Stimulated activated naive CD4-positive, alpha-beta T cell treated with Interleukin-2 at 50 U/mL for 16 hours (primary cell): ENCODE data around the gene MAP3K6.

Experiments used
- DNase-seq: peaks from one replicate; lab custom pipeline; 2025; lab: John Stamatoyannopoulos, UW

MAP3K6 gene

DNA sequence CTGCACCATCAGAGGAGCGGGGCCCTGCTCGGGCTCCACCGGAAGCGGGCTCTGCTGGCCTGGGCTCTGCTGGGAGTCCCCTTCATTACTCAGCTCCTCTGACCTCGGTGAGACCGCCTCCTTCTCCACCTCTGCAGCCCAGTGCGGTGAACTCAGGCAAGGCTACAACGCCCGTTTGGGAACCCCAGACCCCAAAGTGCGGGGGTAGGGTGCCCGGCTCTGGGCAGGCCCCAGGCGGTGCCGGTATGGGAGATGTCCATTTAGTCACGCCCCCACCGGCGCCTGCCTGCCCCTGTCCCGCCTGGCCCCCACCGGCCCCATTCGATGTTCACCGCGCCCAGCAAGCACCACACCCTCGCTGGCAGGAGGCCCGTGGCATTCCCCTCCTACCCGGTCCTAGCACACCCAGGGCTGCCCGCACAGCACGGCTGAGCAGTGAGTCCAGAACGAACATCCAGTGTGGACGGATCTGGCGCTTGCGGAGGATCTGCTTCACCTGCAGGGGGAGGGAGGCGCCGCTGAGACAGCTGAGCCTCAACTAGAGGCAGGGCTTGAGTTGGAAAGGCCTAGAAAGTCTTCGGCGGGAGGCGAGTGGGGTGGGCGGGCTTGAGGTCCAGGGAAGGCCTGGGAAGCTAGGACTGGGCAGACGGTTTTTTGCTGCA, 10.0 kb downstream of the MAP3K6 start:
- DNase-seq, result peak; percentile 48

GRCh38 chr1:27356277-27356618, 10.5 kb downstream of the MAP3K6 start:
- DNase-seq, result no peak

DNA sequence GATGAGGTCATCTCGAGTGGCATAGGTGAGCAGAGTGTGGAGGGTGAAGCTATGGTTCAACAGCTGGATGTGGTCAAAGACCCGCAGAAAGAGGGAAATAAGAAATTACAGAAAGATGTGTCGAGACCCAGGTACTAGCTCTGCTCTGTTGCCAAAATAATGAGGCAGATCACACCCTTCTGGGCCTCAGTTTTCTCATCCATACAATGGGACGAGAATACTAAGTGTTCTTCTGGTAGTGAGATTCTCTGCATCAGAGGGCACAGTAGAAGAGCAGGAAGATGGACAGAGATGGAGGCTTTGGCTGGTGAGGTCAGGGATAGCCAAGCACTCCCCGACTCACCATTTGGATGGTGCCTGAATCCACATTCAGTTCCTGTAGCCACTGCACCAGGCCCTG, 11.1 kb downstream of the MAP3K6 start:
- DNase-seq, result no peak

- no peak for DNase-seq
These were observed 13.1 kb downstream of the MAP3K6 start for GRCh38 chr1:27353629-27354028.

- DNase-seq, result no peak
These were observed 13.6 kb downstream of the MAP3K6 start for GRCh38 chr1:27353166-27353565.

- no peak for DNase-seq
These were observed 15.1 kb downstream of the MAP3K6 start for GRCh38 chr1:27351541-27352107.

GRCh38 chr1:27350663-27351540, 15.9 kb downstream of the MAP3K6 start:
- no peak for DNase-seq

DNA sequence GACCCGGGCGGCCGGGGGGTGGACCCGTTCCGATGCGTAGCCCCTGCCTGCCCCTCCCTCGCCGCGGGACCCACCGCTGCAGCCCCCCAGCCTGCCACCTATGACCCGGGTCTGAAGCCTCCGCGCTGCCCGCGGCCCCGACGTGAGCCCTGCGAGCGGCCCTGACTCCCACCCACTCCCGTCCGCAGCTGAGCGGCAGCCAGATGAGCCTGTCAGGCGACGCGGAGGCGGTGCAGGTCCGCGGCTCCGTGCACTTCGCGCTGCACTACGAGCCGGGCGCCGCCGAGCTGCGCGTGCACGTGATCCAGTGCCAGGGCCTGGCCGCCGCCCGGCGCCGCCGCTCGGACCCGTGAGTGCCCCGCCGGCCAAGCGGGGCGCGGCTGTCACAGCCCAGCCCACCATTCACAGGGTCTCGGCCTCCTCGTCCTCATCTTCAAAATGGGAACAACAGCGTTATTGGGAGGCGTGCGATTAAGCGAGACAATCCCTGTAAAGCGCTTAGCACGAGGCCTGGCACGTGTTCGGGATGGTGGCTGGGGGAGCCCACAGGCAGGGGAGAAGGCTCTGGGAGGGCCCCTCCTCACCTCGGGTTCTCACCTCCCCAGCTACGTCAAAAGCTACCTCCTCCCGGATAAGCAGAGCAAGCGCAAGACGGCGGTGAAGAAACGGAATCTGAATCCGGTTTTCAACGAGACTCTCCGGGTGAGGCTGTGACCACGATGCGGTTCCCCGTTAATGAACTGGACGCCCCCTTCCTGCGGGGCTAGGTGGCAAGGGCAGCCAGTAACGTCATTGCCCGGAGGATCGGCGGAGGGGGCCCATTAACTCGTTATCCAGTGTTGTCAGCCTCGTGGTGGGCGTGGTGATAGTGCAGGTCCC, 16.7 kb downstream of the MAP3K6 start:
- DNase-seq, result no peak

DNA sequence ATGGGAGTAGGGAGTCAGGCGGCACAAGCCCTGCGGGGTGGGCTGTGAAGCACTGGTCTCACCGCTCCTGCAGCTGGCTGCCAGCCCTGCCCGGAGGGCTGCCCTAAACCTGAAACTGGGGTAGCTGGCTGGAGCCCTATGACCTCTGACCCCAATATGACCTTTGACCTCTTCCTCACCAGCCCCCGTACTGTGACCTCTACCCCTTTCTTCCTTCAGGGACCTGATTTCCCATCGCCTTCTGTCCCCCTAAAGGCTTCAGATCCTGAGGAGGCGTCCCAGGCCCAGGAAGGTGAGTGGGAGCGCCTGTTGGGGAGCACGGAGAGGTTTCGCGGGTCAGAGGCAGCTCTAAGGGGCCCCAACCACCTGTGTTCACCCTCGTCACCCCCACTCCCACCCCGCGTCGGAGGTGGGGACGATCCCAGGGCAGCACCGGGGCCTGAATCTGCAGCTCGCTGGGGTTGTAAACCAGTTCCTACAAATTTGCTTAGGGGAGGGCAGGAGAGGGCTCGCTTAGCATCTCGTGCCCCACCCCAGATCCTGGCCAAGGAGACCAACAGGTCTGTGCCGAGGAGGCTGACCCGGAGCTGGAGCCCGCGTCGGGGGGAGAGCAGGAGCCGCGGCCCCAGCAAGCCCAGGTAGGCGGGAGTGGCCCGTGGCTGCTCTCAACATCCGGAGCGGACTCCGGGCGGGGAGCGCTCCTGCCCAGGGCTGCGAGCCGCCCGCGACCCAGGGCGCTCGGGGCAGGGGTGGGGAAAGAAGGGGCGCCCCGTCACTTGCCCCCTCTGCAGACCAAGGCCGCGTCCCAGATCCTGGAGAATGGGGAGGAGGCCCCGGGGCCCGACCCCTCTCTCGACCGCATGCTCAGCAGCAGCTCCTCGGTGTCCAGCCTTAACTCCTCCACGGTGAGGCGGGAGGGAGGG, 17.6 kb downstream of the MAP3K6 start:
- no peak for DNase-seq

DNA sequence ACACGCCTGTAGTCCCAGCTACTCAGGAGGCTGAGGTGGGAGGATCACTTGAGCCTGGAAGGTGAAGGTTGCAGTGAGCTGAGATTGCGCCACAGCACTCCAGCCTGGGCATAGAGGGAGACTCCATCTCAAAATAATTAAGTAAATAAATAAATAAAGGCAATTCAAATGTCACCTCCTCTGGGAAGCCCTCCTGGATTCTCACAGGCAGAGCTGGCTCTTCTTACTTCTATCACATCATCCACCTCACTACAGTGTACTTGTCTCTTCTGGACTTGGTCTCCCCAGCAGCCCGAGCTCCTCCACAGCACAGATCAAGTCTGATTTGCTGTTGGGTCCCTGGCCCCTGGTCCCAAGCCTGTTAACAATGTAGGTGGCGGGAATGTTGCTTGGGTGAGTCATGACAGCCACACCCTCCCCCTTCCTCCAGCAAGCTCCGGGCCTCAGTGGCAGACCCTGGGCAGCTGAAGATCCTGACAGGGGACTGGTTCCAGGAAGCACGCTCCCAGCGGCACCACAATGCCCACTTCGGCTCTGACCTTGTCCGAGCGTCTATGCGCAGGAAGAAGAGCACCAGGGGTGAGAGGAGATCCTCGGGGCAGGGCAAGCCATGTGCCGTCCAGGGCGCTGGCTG, 19.7 kb downstream of the MAP3K6 start:
- no peak for DNase-seq

GRCh38 chr1:27346357-27346756, 20.4 kb downstream of the MAP3K6 start:
- DNase-seq, result no peak

DNA sequence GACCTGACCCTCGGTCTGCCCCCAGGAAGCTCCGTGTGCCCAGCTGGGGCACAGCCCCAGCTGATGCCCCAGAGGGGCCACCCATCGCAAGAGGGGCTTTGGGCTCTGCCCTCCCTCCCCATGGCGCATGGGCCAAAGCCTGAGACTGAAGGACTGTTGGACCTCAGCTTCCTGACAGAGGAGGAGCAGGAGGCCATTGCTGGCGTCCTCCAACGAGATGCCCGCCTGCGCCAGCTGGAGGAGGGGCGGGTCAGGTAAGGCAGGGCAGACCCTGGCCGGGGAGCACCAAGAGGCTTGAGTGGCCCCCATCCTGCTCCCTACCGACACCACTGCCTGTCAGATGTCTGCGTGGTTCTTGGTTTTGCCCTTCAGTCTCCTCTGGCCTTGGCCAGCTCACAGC, 21.5 kb downstream of the MAP3K6 start:
- DNase-seq, result no peak

- no peak for DNase-seq
These were observed 23.1 kb downstream of the MAP3K6 start for GRCh38 chr1:27343639-27344025.

- peak; percentile 74 for DNase-seq
These were observed 23.8 kb downstream of the MAP3K6 start for GRCh38 chr1:27342778-27343638.

DNA sequence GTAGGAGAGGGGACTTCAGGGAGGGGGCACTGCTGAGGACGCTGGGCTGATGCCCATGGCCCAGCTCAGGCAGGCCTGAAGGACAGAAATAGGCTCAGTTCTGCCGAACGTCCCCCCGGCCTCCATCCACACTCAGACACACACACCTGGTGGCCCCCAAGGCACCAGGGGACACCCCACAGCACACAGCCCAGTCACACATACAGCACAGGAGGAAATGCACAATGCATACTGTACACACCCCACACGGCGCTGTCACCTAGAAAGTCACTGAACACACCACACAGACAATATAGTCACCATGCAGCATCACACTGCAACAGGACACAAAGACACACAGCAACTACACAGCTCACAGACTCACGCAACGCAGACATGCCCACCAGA, 24.4 kb downstream of the MAP3K6 start:
- DNase-seq, result peak; percentile 15

DNA sequence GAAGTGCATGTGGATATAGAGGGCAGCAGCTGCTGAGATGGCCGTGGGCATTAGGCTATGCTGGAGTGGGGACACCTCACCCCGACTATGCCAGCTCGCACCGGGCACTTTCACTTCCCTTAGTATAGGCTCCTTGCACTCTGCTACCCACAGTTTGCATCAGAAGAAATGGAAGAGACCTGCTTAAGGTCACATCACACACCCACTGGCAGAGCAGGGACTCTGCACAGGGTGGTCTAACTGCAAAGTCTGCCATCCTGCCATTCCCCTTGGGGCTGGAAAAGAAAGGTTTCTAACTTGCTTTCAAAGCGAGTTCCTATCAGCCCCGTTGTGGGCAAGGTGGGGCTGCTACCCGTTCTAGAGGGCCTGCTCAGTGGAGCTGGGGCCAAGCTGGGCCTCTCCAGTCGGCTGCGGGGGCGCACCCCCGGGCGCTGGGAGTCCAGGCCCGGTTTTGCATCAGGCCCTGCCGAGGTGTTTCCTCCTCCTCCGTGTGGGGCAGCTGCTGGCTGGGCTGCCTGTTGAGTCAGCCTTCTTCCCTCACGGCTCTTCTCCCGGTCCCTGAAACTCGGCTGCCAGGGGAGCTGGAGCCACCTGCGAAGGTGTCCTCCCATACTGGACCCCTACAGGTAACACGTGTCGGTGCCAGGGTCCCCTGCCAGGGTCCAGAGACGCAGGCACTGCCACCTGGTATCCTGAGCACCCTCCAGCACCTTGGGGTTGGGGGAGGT, 25.1 kb downstream of the MAP3K6 start, which contains the start of gene SYTL1:
Gene SYTL1 (plus strand): TSS at position 498 of the 728 bp plus-strand sequence. CDS start 3,313 bp downstream, outside the sequence.
- peak; percentile 55 for DNase-seq

DNA sequence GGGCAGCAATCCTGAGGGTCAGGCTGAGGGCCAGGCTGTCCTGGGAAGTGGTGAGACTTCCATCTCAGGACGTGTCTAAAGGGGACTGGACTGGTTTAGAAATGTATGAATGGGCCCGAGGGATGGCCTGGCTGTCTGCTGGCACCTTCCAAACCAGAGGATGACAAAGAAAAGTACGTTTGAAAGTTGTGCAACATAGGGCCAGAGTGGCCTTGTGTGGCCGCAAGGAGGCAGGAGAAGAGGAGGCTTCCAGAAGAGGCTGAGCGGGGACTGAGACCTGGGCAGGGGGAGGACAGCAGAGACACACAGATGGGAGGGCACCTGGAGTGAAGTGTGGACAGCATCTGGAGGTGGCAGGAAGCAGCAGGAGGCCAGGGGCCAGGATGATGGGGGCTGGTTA, 27.5 kb downstream of the MAP3K6 start:
- no peak for DNase-seq

DNA sequence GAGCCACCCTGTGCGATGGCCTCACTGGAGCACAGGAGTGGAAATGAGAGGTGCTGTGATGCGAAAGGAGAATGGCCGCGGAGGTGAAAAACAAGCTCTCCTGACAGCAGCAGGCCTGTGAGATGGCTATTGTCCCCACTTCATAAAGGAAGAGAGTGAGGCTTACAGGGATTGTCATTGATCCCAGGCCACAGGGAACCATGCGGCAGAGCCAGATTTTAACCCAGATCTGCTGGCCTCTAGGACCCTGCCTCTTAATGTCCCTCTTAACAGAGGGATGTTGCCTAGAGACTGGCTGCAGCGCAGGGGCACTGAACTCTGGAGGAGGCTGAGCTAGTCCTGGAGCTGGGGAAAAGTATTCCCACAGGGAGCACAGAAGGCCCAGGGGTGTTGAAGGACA, 28.0 kb downstream of the MAP3K6 start:
- no peak for DNase-seq

GRCh38 chr1:27336756-27337155, 30.0 kb downstream of the MAP3K6 start:
- DNase-seq, result no peak
